ENCODE results near the gene DCAF10. TPM values are rescaled to one million over a fixed set of nuclear protein-coding genes. Genes with fewer than 3 reads are reported as not detected.

DCAF10 gene
- total and polyA plus RNA-seq, 2 of the 13 experiments (the other 11 are each of a cell fraction or from before 2014, with no cell fraction given): 9.2 to 20.3 TPM

DNA sequence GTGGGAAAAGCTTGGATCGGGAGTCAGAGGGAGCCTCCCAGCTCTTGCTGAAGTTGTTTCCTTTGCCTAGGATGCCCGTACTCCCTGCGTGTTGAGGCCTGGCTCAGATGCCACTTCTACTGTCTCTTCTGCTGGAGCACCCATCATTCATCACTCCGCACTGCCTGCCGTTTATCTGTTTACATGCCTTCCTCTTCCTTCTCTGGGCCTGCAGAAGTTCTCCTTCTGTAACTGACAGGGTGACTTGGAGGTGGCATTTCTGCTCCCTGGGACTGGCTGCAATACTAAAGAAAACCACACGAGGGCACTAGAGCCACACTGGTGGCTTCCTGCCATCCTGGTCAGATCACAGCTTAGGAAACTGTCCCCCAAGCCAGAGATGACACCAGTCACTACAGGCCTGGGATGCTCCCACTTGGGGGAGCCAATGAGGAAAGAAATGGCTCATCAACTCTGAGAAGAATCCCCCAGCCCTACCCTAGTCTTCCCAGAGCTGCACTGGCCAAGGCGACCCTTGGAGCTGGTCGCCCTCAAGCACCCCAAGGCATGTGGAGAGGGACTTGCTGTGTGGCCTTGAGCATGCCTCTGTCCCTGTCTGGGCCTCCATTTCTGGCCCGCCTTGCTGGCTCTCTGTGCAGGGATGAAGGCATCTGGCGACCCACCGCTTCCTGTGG is 113.0 kb downstream of the DCAF10 start (continued):
- TF ChIP-seq PATZ1 (CRISPR knock-in tag; IDR thresholded peaks at IDR 0.05) (peak; percentile 55; the same call in 1 of the 2 replicates), PBX2 (CRISPR knock-in tag; IDR thresholded peaks at IDR 0.05) (no peak), ZNF619 (CRISPR knock-in tag; IDR thresholded peaks at IDR 0.05) (peak; percentile 73; the same call in 1 of the 2 replicates), TOE1 (CRISPR knock-in tag; IDR thresholded peaks at IDR 0.05) (0 out of 2 replicates have a peak, but pooled peaks have one; percentile 34), ZBTB38 (CRISPR knock-in tag; IDR thresholded peaks at IDR 0.05) (peak; percentile 72; the same call in 1 of the 2 replicates), ZNF331 (CRISPR knock-in tag; IDR thresholded peaks at IDR 0.05) (peak; percentile 44; the same call in 1 of the 2 replicates), JUND (CRISPR knock-in tag; IDR thresholded peaks at IDR 0.05) (no peak), ATF2 (CRISPR knock-in tag; IDR thresholded peaks at IDR 0.05) (peak; percentile 40; the same call in 1 of the 2 replicates), TBX2 (CRISPR knock-in tag; IDR thresholded peaks at IDR 0.05; ENCODE audit: borderline replicate concordance) (peak; percentile 24; the same call in 1 of the 2 replicates), ZKSCAN8 (CRISPR knock-in tag; IDR thresholded peaks at IDR 0.05; ENCODE audit: borderline replicate concordance) (0 out of 2 replicates have a peak, but pooled peaks have one; percentile 32), ARNT2 (CRISPR knock-in tag; IDR thresholded peaks at IDR 0.05; ENCODE audit: low read depth) (no peak), TEAD3 (CRISPR knock-in tag; optimal IDR thresholded peaks at IDR 0.05; ENCODE audit: borderline replicate concordance) (no peak), JDP2 (CRISPR knock-in tag; IDR thresholded peaks at IDR 0.05; ENCODE audit: borderline replicate concordance) (no peak), SSRP1 (CRISPR knock-in tag; IDR thresholded peaks at IDR 0.05) (peak; percentile 58; the same call in 1 of the 2 replicates), ZNF788 (CRISPR knock-in tag; IDR thresholded peaks at IDR 0.05; ENCODE audit: borderline replicate concordance) (peak; percentile 67; the same call in 1 of the 2 replicates)
- TF ChIP-seq, protein P1, sequence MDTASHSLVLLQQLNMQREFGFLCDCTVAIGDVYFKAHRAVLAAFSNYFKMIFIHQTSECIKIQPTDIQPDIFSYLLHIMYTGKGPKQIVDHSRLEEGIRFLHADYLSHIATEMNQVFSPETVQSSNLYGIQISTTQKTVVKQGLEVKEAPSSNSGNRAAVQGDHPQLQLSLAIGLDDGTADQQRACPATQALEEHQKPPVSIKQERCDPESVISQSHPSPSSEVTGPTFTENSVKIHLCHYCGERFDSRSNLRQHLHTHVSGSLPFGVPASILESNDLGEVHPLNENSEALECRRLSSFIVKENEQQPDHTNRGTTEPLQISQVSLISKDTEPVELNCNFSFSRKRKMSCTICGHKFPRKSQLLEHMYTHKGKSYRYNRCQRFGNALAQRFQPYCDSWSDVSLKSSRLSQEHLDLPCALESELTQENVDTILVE (CRISPR knock-in tag; IDR thresholded peaks at IDR 0.05): peak; percentile 54; the same call in 1 of the 2 replicates
- TF ChIP-seq, protein P2, sequence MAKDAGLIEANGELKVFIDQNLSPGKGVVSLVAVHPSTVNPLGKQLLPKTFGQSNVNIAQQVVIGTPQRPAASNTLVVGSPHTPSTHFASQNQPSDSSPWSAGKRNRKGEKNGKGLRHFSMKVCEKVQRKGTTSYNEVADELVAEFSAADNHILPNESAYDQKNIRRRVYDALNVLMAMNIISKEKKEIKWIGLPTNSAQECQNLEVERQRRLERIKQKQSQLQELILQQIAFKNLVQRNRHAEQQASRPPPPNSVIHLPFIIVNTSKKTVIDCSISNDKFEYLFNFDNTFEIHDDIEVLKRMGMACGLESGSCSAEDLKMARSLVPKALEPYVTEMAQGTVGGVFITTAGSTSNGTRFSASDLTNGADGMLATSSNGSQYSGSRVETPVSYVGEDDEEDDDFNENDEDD (CRISPR knock-in tag; IDR thresholded peaks at IDR 0.05; ENCODE audit: borderline replicate concordance): no peak
- TF ChIP-seq, protein P3, sequence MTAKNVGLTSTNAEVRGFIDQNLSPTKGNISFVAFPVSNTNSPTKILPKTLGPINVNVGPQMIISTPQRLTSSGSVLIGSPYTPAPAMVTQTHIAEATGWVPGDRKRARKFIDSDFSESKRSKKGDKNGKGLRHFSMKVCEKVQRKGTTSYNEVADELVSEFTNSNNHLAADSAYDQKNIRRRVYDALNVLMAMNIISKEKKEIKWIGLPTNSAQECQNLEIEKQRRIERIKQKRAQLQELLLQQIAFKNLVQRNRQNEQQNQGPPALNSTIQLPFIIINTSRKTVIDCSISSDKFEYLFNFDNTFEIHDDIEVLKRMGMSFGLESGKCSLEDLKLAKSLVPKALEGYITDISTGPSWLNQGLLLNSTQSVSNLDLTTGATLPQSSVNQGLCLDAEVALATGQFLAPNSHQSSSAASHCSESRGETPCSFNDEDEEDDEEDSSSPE (CRISPR knock-in tag; IDR thresholded peaks at IDR 0.05): 0 out of 2 replicates have a peak, but pooled peaks have one; percentile 18

Measured in HepG2 (cell line).